HepG2 (cell line): ENCODE data around the gene KRT17. TPM values are rescaled to one million over a fixed set of nuclear protein-coding genes. Genes with fewer than 3 reads are reported as not detected.

Experiments used
- CBFB ChIP-seq: sonication (generic); formaldehyde crosslinking; IDR thresholded peaks from 2 replicates; pipeline ENCODE4 v1.4.0; 2020; ENCODE audit warnings: missing genetic modification reagents
- CBX5 ChIP-seq: sonication (generic); formaldehyde crosslinking; IDR thresholded peaks from 2 replicates; pipeline ENCODE4 v1.4.0; 2020; ENCODE audit warnings: missing genetic modification reagents, borderline replicate concordance
- CEBPB ChIP-seq: IDR thresholded peaks from 2 replicates; pipeline ENCODE4 v1.6.1; 2011; ENCODE audit warnings: low read depth, low read length, improper control_type of control experiment, borderline replicate concordance
- GATAD1 ChIP-seq: IDR thresholded peaks from 2 replicates; pipeline ENCODE4 v1.6.1; 2016; ENCODE audit warnings: missing genetic modification reagents, missing compliant biosample characterization
- HNF4A ChIP-seq: sonication (generic); formaldehyde crosslinking; IDR thresholded peaks from 2 replicates; pipeline ENCODE4 v1.4.0; 2020; ENCODE audit warnings: missing genetic modification reagents
- JUND ChIP-seq: sonication (generic); formaldehyde crosslinking; IDR thresholded peaks from 2 replicates; pipeline ENCODE4 v1.8.0; 2022; ENCODE audit warnings: mild to moderate bottlenecking, missing genetic modification reagents
- MAFF ChIP-seq: IDR thresholded peaks from 2 replicates; pipeline ENCODE4 v1.6.1; 2011; ENCODE audit warnings: low read depth, low read length, improper control_type of control experiment
- MED8 ChIP-seq: sonication (generic); formaldehyde crosslinking; IDR thresholded peaks from 2 replicates; pipeline ENCODE4 v1.8.1; 2023; ENCODE audit warnings: mild to moderate bottlenecking, missing genetic modification reagents; ENCODE audit not compliant: insufficient replicate concordance
- NAIF1 ChIP-seq: sonication (generic); formaldehyde crosslinking; IDR thresholded peaks from 2 replicates; pipeline ENCODE4 v1.5.0; 2020; ENCODE audit warnings: mild to moderate bottlenecking, missing genetic modification reagents, borderline replicate concordance
- POGZ ChIP-seq: sonication (generic); formaldehyde crosslinking; IDR thresholded peaks from 2 replicates; pipeline ENCODE4 v1.4.0; 2020; ENCODE audit warnings: mild to moderate bottlenecking, missing genetic modification reagents
- POLR2A ChIP-seq, 2 experiments: IDR thresholded peaks; 2 replicates each; pipeline ENCODE4 v1.6.1; 2011; ENCODE audit warnings: low read depth in 2 of 2, low read length in 2 of 2, mild to moderate bottlenecking in 1 of 2, moderate library complexity in 1 of 2; ENCODE audit not compliant: insufficient read depth in 1 of 2
- REPIN1 ChIP-seq: sonication (generic); formaldehyde crosslinking; IDR thresholded peaks from 2 replicates; pipeline ENCODE4 v1.8.0; 2022; ENCODE audit warnings: missing genetic modification reagents, low read depth, mild to moderate bottlenecking, borderline replicate concordance
- SMAD3 ChIP-seq: sonication (generic); formaldehyde crosslinking; IDR thresholded peaks from 2 replicates; pipeline ENCODE4 v1.4.0; 2020; ENCODE audit warnings: missing genetic modification reagents
- TEAD3 ChIP-seq: optimal IDR thresholded peaks from 2 replicates; pipeline ENCODE3; 2016; ENCODE audit warnings: borderline replicate concordance
- TOPORS ChIP-seq: sonication (generic); formaldehyde crosslinking; IDR thresholded peaks from 2 replicates; pipeline ENCODE4 v1.8.0; 2023; ENCODE audit warnings: mild to moderate bottlenecking, missing genetic modification reagents
- TP53 ChIP-seq: sonication (generic); formaldehyde crosslinking; conservative IDR thresholded peaks from 2 replicates; pipeline ENCODE4 v1.4.0; 2020; ENCODE audit warnings: missing genetic modification reagents
- ZBTB20 ChIP-seq: sonication (generic); formaldehyde crosslinking; IDR thresholded peaks from 2 replicates; pipeline ENCODE4 v1.8.1; 2023; ENCODE audit warnings: missing genetic modification reagents, low read depth, mild to moderate bottlenecking, borderline replicate concordance
- ZNF556 ChIP-seq: sonication (generic); formaldehyde crosslinking; IDR thresholded peaks from 2 replicates; pipeline ENCODE4 v1.4.0; 2020; ENCODE audit warnings: mild to moderate bottlenecking, missing genetic modification reagents, borderline replicate concordance
- ZNF607 ChIP-seq: sonication (generic); formaldehyde crosslinking; IDR thresholded peaks from 2 replicates; pipeline ENCODE4 v1.5.1; 2020; ENCODE audit warnings: missing genetic modification reagents, mild to moderate bottlenecking, borderline replicate concordance
- ZNF703 ChIP-seq: sonication (generic); formaldehyde crosslinking; IDR thresholded peaks from 2 replicates; pipeline ENCODE4 v1.5.1; 2020; ENCODE audit warnings: missing genetic modification reagents, mild to moderate bottlenecking, moderate library complexity, borderline replicate concordance
- ZNF720 ChIP-seq: sonication (generic); formaldehyde crosslinking; IDR thresholded peaks from 2 replicates; pipeline ENCODE4 v1.4.0; 2020; ENCODE audit warnings: missing genetic modification reagents
- ZNF891 ChIP-seq: sonication (generic); formaldehyde crosslinking; IDR thresholded peaks from 2 replicates; pipeline ENCODE4 v1.5.0; 2020; ENCODE audit warnings: mild to moderate bottlenecking, missing genetic modification reagents
- ZSCAN21 ChIP-seq: sonication (generic); formaldehyde crosslinking; IDR thresholded peaks from 2 replicates; pipeline ENCODE4 v1.8.0; 2022; ENCODE audit warnings: mild to moderate bottlenecking, missing genetic modification reagents, moderate library complexity, borderline replicate concordance
- polyA plus RNA-seq, 8 experiments: library from polyadenylated mRNA; depleted of rRNA in 3 of 8; stranded (reverse) in 7 of 8; unstranded in 1 of 8; fragments of >200 nt; fragmentation: Illumina TruSeq in 4 of 8; extraction: Trizol in 4 of 8; gene quantifications; 2 replicates each; pipeline versions ENCODE4 v1.2.1 to v1.2.3, GENCODE V29; 2011 to 2016; ENCODE audit warnings: low read depth in 4 of 8, missing spikeins in 1 of 8, mixed read lengths in 1 of 8; ENCODE audit not compliant: insufficient read depth in 1 of 8
- total RNA-seq, 5 experiments: library from RNA; depleted of rRNA; stranded (reverse); fragments of >200 nt; fragmentation: Illumina TruSeq; extraction: Trizol; gene quantifications; 2 replicates each; pipeline ENCODE4 v1.2.3, GENCODE V29; 2016; ENCODE audit warnings: low read depth in 1 of 5
- TF ChIP-seq, protein P1 (sequence below): sonication (generic); formaldehyde crosslinking; IDR thresholded peaks from 2 replicates; pipeline ENCODE4 v1.5.0; 2020; ENCODE audit warnings: missing genetic modification reagents
- TF ChIP-seq, protein P2 (sequence below): sonication (generic); formaldehyde crosslinking; IDR thresholded peaks from 2 replicates; pipeline ENCODE4 v1.4.0; 2020; ENCODE audit warnings: missing genetic modification reagents, low read depth, mild to moderate bottlenecking, borderline replicate concordance
- TF ChIP-seq, protein P3 (sequence below): sonication (generic); formaldehyde crosslinking; IDR thresholded peaks from 2 replicates; pipeline ENCODE4 v1.4.0; 2020; ENCODE audit warnings: missing genetic modification reagents

Gene KRT17
- total and polyA plus RNA-seq, 2 of the 13 experiments (the other 11 are each of a cell fraction or from before 2014, with no cell fraction given): 0.38 to 0.82 TPM

DNA sequence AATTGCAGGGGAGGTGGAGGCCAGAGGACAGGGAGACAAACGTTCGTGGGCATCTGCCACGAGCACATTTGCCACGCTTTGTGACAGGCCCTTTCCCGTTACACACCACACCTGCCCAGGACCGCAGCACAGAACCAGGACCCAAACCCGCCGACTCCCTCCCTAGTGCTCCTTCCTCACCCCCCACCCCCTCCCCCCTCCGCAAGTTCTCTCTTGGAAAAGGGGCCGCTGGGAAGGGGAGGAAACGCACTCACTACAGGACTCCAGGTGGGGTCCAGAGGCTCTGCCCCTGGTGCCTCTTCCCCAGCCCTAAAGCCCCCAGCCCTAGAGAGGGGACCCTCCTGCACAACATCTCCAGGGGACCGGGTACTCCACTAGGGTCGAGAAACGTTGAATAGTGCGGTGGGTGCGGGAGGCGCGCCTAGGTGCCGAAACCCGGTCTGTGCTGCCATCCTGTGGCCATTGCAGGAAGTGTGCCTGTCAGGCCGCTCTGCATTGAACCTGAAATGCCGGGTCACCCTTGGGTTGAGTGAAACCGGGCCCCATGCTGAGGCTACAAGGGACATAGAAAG is 42.4 kb upstream of the KRT17 start (continued):
- 0 out of 2 replicates have a peak, but pooled peaks have one; percentile 20 for TF ChIP-seq TP53 (CRISPR knock-in tag)
- no peak for TF ChIP-seq MED8 (CRISPR knock-in tag)
- TF ChIP-seq ZNF607 (CRISPR knock-in tag): no peak
- TF ChIP-seq CBX5 (CRISPR knock-in tag): peak; percentile 71; the same call in 1 of the 2 replicates
- peak; percentile 32; the same call in 1 of the 2 replicates for TF ChIP-seq ZSCAN21 (CRISPR knock-in tag)
- TF ChIP-seq, protein P1, sequence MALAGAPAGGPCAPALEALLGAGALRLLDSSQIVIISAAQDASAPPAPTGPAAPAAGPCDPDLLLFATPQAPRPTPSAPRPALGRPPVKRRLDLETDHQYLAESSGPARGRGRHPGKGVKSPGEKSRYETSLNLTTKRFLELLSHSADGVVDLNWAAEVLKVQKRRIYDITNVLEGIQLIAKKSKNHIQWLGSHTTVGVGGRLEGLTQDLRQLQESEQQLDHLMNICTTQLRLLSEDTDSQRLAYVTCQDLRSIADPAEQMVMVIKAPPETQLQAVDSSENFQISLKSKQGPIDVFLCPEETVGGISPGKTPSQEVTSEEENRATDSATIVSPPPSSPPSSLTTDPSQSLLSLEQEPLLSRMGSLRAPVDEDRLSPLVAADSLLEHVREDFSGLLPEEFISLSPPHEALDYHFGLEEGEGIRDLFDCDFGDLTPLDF (CRISPR knock-in tag): no peak; the same call in 1 of the 2 replicates
- no peak for TF ChIP-seq ZBTB20 (CRISPR knock-in tag)
- no peak for TF ChIP-seq MAFF
- no peak for TF ChIP-seq NAIF1 (CRISPR knock-in tag)
- TF ChIP-seq ZNF891: 0 out of 2 replicates have a peak, but pooled peaks have one; percentile 3
- TF ChIP-seq SMAD3 (CRISPR knock-in tag): 0 out of 2 replicates have a peak, but pooled peaks have one; percentile 27
- TF ChIP-seq CEBPB: no peak
- TF ChIP-seq, protein P2, sequence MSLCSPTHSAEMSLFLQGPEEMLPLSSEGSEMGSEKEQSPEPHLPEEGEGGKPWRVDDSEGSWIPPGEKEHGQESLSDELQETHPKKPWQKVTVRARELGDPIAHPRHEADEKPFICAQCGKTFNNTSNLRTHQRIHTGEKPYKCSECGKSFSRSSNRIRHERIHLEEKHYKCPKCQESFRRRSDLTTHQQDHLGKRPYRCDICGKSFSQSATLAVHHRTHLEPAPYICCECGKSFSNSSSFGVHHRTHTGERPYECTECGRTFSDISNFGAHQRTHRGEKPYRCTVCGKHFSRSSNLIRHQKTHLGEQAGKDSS: peak; percentile 97
- no peak for TF ChIP-seq POLR2A (IDR thresholded peaks at IDR 0.05; ENCODE audit: insufficient read depth in 1 of 2, low read depth in 2 of 2, low read length in 2 of 2)
- TF ChIP-seq REPIN1 (CRISPR knock-in tag): peak; percentile 59; the same call in 1 of the 2 replicates
- TF ChIP-seq POGZ (CRISPR knock-in tag): 0 out of 2 replicates have a peak, but pooled peaks have one; percentile 27
- peak; percentile 40; the same call in 1 of the 2 replicates for TF ChIP-seq GATAD1
- TF ChIP-seq TEAD3: peak; percentile 63
- TF ChIP-seq JUND (CRISPR knock-in tag): no peak
- TF ChIP-seq ZNF556 (CRISPR knock-in tag): 0 out of 2 replicates have a peak, but pooled peaks have one; percentile 59
- peak; percentile 34; the same call in 1 of the 2 replicates for TF ChIP-seq HNF4A
- 0 out of 2 replicates have a peak, but pooled peaks have one; percentile 17 for TF ChIP-seq CBFB (CRISPR knock-in tag)
- TF ChIP-seq ZNF720 (CRISPR knock-in tag): no peak
- no peak for TF ChIP-seq ZNF703 (CRISPR knock-in tag)
- TF ChIP-seq TOPORS (CRISPR knock-in tag): no peak
- TF ChIP-seq, protein P3, sequence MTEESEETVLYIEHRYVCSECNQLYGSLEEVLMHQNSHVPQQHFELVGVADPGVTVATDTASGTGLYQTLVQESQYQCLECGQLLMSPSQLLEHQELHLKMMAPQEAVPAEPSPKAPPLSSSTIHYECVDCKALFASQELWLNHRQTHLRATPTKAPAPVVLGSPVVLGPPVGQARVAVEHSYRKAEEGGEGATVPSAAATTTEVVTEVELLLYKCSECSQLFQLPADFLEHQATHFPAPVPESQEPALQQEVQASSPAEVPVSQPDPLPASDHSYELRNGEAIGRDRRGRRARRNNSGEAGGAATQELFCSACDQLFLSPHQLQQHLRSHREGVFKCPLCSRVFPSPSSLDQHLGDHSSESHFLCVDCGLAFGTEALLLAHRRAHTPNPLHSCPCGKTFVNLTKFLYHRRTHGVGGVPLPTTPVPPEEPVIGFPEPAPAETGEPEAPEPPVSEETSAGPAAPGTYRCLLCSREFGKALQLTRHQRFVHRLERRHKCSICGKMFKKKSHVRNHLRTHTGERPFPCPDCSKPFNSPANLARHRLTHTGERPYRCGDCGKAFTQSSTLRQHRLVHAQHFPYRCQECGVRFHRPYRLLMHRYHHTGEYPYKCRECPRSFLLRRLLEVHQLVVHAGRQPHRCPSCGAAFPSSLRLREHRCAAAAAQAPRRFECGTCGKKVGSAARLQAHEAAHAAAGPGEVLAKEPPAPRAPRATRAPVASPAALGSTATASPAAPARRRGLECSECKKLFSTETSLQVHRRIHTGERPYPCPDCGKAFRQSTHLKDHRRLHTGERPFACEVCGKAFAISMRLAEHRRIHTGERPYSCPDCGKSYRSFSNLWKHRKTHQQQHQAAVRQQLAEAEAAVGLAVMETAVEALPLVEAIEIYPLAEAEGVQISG (CRISPR knock-in tag): peak; percentile 51; the same call in 1 of the 2 replicates
